GM12878 (cell line): ENCODE data around the gene SBNO2. TPM values are rescaled to one million over a fixed set of nuclear protein-coding genes. Genes with fewer than 3 reads are reported as not detected.

Source experiments
- ATAC-seq: fragments of 200-7000 bp; cut with Tn5 transposase; 3 replicates; pipeline ENCODE4 v1.9.1; 2020; ENCODE audit warnings: mild to moderate bottlenecking, moderate library complexity
- BruUV-seq: library from RNA; stranded (reverse); fragments of 400-500 nt; replicated peaks from 2 replicates; lab custom pipeline; 2021; lab: Mats Ljungman, UMichigan
- CTCF ChIA-PET: fragments of 300-600 bp; sonication (Branson Sonifier 250); formaldehyde crosslinking; extraction: SDS; loops from one replicate; lab custom pipeline; 2021; ENCODE audit warnings: inconsistent platforms; lab: Yijun Ruan, JAX
- POLR2A ChIA-PET: fragments of 350-600 bp; formaldehyde crosslinking; extraction: SDS; loops from one replicate; lab custom pipeline; 2021; ENCODE audit warnings: inconsistent platforms; lab: Charles Lee
- RAD21 ChIA-PET: fragments of 300-600 bp; sonication (Branson Sonifier 250); formaldehyde crosslinking; loops from one replicate; lab custom pipeline; 2023; ENCODE audit warnings: antibody characterized with exemption; ENCODE audit not compliant: unreplicated experiment; lab: Charles Lee
- SMC1A ChIA-PET: fragments of 300-600 bp; sonication (Branson Sonifier 250); formaldehyde crosslinking; loops from one replicate; lab custom pipeline; 2023; ENCODE audit not compliant: unreplicated experiment, uncharacterized antibody; lab: Charles Lee
- DNase-seq: peaks from one replicate; pipeline ENCODE4 v3.0.0-alpha.2; 2011; ENCODE audit warnings: low read depth, low spot score
- FAIRE-seq: peaks from 3 replicates; lab custom pipeline; 2011; peaks lifted over from hg19 to GRCh38; lab: Jason Lieb, UNC
- H2AFZ ChIP-seq: 2 replicates; pipeline ENCODE4 v1.6.0; 2011; ENCODE audit warnings: low read depth, low read length, control low read depth; ENCODE audit not compliant: control insufficient read depth
- H3K27ac ChIP-seq: 2 replicates; pipeline ENCODE4 v1.5.1; 2011; ENCODE audit warnings: control low read depth; ENCODE audit not compliant: control insufficient read depth, insufficient read depth
- H3K27me3 ChIP-seq, 2 experiments: replicated peaks in 1 of 2; 2 replicates each; pipeline versions ENCODE4 v1.6.0 to v1.6.1; 2011; ENCODE audit warnings: low read length in 1 of 2; ENCODE audit not compliant: control insufficient read depth in 2 of 2, insufficient read depth in 2 of 2
- H3K36me3 ChIP-seq, 2 experiments: 2 replicates each; pipeline ENCODE4 v1.5.1; 2011; ENCODE audit warnings: low read length in 1 of 2; ENCODE audit not compliant: control insufficient read depth in 2 of 2, insufficient read depth in 2 of 2
- H3K4me1 ChIP-seq: 2 replicates; pipeline ENCODE4 v1.6.1; 2011; ENCODE audit warnings: mild to moderate bottlenecking, low read length, moderate library complexity, mixed read lengths; ENCODE audit not compliant: control insufficient read depth, insufficient read depth
- H3K4me2 ChIP-seq: 2 replicates; pipeline ENCODE4 v1.6.0; 2011; ENCODE audit warnings: control low read depth; ENCODE audit not compliant: control insufficient read depth, insufficient read depth
- H3K4me3 ChIP-seq: fragments of 200-600 bp; sonication (generic); 2 replicates; pipeline ENCODE4 v1.5.1; 2016
- H3K79me2 ChIP-seq: 2 replicates; pipeline ENCODE4 v1.6.0; 2011; ENCODE audit warnings: low read length; ENCODE audit not compliant: control insufficient read depth, insufficient read depth
- H3K9ac ChIP-seq: 2 replicates; pipeline ENCODE4 v1.8.0; 2011; ENCODE audit warnings: low read length, control low read depth, mixed read lengths; ENCODE audit not compliant: control insufficient read depth, insufficient read depth
- H3K9me3 ChIP-seq: replicated peaks from 3 replicates; pipeline ENCODE4 v1.5.1; 2011; ENCODE audit warnings: mild to moderate bottlenecking, low read length; ENCODE audit not compliant: control insufficient read depth, insufficient read depth
- H4K20me1 ChIP-seq: 2 replicates; pipeline ENCODE4 v1.6.0; 2011; ENCODE audit not compliant: control insufficient read depth, insufficient read depth
- BACH1 ChIP-seq: fragments of 450-650 bp; IDR thresholded peaks from 2 replicates; pipeline ENCODE4 v1.6.1; 2017; ENCODE audit warnings: mild to moderate bottlenecking, borderline replicate concordance
- CHD1 ChIP-seq: IDR thresholded peaks from 2 replicates; pipeline ENCODE4 v1.6.1; 2012; ENCODE audit warnings: low read depth, low read length, improper control_type of control experiment
- CHD4 ChIP-seq: fragments of 200-600 bp; sonication (generic); IDR thresholded peaks from 2 replicates; pipeline ENCODE4 v1.6.1; 2016; ENCODE audit warnings: mild to moderate bottlenecking
- GATAD2B ChIP-seq: fragments of 450-650 bp; conservative IDR thresholded peaks from 2 replicates; pipeline ENCODE4 v1.6.1; 2017; ENCODE audit warnings: low read depth, mild to moderate bottlenecking, moderate library complexity
- NR2C1 ChIP-seq: fragments of 450-650 bp; IDR thresholded peaks from 2 replicates; pipeline ENCODE4 v1.6.1; 2017; ENCODE audit warnings: antibody characterized with exemption, mild to moderate bottlenecking, moderate library complexity
- PML ChIP-seq: IDR thresholded peaks from 2 replicates; pipeline ENCODE4 v1.6.1; 2012; ENCODE audit warnings: low read length, inconsistent platforms
- RAD51 ChIP-seq: fragments of 450-650 bp; IDR thresholded peaks from 2 replicates; pipeline ENCODE4 v1.6.1; 2016; ENCODE audit warnings: moderate library complexity, mild to moderate bottlenecking, inconsistent platforms
- SMC3 ChIP-seq: IDR thresholded peaks from 2 replicates; pipeline ENCODE4 v1.6.1; 2011; ENCODE audit warnings: low read length, improper control_type of control experiment, borderline replicate concordance
- WGBS: methylation state at CpG from one replicate; pipeline ENCODE4 v1.1.6; 2016; ENCODE audit warnings: low lambda C conversion rate; ENCODE audit not compliant: insufficient replicate concordance, insufficient coverage; ENCODE audit errors: missing lambda C conversion rate; 5-methylcytosine and 5-hydroxymethylcytosine counted together
- in situ Hi-C: fragments of 300-500 bp; cut with MboI; formaldehyde crosslinking; loops from 9 replicates; pipeline ENCODE4 v1.14.3; 2018; ENCODE audit warnings: mixed read lengths
- intact Hi-C: fragments of 100-400 bp; cut with micrococcal nuclease; formaldehyde crosslinking; loops from one replicate; pipeline ENCODE4 v1.14.2; 2022; ENCODE audit not compliant: unreplicated experiment
- polyA plus RNA-seq, 11 experiments: library from polyadenylated mRNA; depleted of rRNA in 4 of 11; unstranded in 6 of 11; stranded (reverse) in 5 of 11; fragments of >200 nt; fragmentation: Nextera tagmentation in 4 of 11; fragmentation: Illumina TruSeq in 1 of 11; extraction: Ambion mirVana in 4 of 11; extraction: Trizol in 1 of 11; gene quantifications; 1 replicate in 1 of 11; 2 replicates in 10 of 11; pipeline versions ENCODE4 v1.2.1 to v1.2.3, GENCODE V29; 2011 to 2016; ENCODE audit warnings: inconsistent platforms in 2 of 11, missing spikeins in 2 of 11, low read depth in 1 of 11
- total RNA-seq, 4 experiments: library from RNA; depleted of rRNA in 3 of 4; stranded (reverse); fragments of >200 nt in 3 of 4; fragmentation: Illumina TruSeq in 1 of 4; extraction: Trizol in 1 of 4; gene quantifications; 2 replicates each; pipeline versions ENCODE4 v1.2.1 to v1.2.3, GENCODE V29; 2013 to 2021
- TF ChIP-seq, protein P1 (sequence below): IDR thresholded peaks from 2 replicates; pipeline ENCODE4 v1.6.1; 2012; ENCODE audit warnings: improper control_type of control experiment, low read depth, low read length; ENCODE audit not compliant: insufficient replicate concordance
- TF ChIP-seq, protein P2 (sequence below), 3 experiments: IDR thresholded peaks in 2 of 3; conservative IDR thresholded peaks in 1 of 3; 2 replicates each; pipeline ENCODE4 v1.5.1; 2011; ENCODE audit warnings: low read depth in 3 of 3, low read length in 3 of 3, mild to moderate bottlenecking in 3 of 3, control low read depth in 2 of 3, moderate library complexity in 2 of 3, inconsistent platforms in 1 of 3, mixed read lengths in 1 of 3; ENCODE audit not compliant: control insufficient read depth in 2 of 3, insufficient read depth in 1 of 3; ENCODE audit errors: extremely low read depth in 1 of 3
- TF ChIP-seq, protein P3 (sequence below): fragments of 450-650 bp; IDR thresholded peaks from 2 replicates; pipeline ENCODE4 v1.6.1; 2017; ENCODE audit warnings: mild to moderate bottlenecking, moderate library complexity

The SBNO2 gene
- total and polyA plus RNA-seq, 10 of the 15 experiments (the other 5 are each of a cell fraction or from before 2014, with no cell fraction given) = 0.08 to 44.6 (median 5.4) TPM

DNA sequence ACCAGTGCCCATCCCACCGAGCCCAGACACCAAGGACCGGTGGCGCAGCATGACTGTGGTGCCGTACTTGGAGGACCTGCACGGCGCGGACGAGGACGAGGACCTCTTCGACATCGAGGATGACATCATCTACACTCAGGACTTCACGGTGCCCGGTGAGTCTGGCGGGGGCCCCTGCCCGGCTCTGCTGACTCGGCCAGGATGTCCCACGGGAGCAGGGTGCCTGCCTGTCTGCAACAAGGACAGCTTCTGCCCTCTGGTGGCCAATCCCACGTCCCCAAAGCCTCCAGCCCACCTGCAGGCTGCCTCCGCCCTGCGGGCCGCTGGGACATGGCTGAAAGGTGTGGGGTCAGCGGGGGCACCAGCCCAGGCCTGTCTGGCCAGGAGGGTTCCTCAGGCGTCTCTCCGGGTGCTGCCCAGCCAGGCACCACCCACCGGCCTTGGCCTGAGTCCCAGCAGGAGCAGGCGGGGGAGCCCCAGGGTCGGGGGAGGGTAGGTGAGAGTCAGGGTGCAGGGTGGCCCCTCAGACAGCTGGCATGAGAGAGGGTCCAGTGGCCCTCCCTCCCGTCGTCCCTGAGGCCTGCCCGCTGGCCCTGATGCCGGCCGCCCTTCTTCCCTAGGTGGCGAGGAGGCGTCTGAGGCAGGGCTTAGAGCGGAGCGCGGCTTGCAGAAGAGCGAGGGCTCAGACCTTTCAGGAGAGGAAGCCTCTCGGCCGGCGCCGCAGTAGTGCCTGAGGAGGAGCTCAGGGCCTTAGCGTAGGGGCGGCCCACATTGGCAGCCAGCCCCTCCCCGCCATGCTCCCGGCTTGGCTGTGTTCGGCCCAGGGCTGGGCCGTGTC is 49.2 kb upstream of the SBNO2 start:
- ChIA-PET POLR2A (interaction anchor here (0.6 kb wide), 1 partner anchor 46 kb away, joined by 3 read pairs; the partner anchor contains the start of gene CIRBP), SMC1A (interaction anchor here (1.5 kb wide), 1 partner anchor 12 kb away, joined by 3 read pairs; no protein-coding TSS in a partner anchor), CTCF (interaction anchor here (0.6 to 1.8 kb wide), 5 partner anchors 18 to 204 kb away, joined by 3 to 7 read pairs (median 4); partner anchors contain the start of gene ATP5F1D), RAD21 (interaction anchor here (0.7 to 1.0 kb wide), 2 partner anchors 17 to 110 kb away, joined by 3 read pairs; no protein-coding TSS in a partner anchor)
- in situ Hi-C loops = no loop called here
- no peaks in the 10 kb centered on the region for H3K4me1 ChIP-seq
- no peak overlapping the region for H2AFZ ChIP-seq
- no TSS peak for BruUV-seq
- ATAC-seq (peak; percentile 82), FAIRE-seq (no peak), DNase-seq (no peak)
- H3K4me3 ChIP-seq = no peak overlapping the region
- intact Hi-C loops = no loop called here
- H3K4me2 ChIP-seq = no peak overlapping the region
- H3K36me3 ChIP-seq = peaks cover 3 to 24% of the 10 kb centered on the region in 2 experiments; a peak in 3 of 4 replicates
- 74% methylated on average over 41 of the region's 48 CpGs for WGBS
- H3K79me2 ChIP-seq = no peaks in the 10 kb centered on the region
- no peak overlapping the region for H3K9ac ChIP-seq
- no peak overlapping the region for H3K27ac ChIP-seq
- H3K9me3 ChIP-seq = no peaks in the 10 kb centered on the region
- no peaks in the 10 kb centered on the region for H3K27me3 ChIP-seq
- no peaks in the 10 kb centered on the region for H4K20me1 ChIP-seq
- TF ChIP-seq, protein P1, sequence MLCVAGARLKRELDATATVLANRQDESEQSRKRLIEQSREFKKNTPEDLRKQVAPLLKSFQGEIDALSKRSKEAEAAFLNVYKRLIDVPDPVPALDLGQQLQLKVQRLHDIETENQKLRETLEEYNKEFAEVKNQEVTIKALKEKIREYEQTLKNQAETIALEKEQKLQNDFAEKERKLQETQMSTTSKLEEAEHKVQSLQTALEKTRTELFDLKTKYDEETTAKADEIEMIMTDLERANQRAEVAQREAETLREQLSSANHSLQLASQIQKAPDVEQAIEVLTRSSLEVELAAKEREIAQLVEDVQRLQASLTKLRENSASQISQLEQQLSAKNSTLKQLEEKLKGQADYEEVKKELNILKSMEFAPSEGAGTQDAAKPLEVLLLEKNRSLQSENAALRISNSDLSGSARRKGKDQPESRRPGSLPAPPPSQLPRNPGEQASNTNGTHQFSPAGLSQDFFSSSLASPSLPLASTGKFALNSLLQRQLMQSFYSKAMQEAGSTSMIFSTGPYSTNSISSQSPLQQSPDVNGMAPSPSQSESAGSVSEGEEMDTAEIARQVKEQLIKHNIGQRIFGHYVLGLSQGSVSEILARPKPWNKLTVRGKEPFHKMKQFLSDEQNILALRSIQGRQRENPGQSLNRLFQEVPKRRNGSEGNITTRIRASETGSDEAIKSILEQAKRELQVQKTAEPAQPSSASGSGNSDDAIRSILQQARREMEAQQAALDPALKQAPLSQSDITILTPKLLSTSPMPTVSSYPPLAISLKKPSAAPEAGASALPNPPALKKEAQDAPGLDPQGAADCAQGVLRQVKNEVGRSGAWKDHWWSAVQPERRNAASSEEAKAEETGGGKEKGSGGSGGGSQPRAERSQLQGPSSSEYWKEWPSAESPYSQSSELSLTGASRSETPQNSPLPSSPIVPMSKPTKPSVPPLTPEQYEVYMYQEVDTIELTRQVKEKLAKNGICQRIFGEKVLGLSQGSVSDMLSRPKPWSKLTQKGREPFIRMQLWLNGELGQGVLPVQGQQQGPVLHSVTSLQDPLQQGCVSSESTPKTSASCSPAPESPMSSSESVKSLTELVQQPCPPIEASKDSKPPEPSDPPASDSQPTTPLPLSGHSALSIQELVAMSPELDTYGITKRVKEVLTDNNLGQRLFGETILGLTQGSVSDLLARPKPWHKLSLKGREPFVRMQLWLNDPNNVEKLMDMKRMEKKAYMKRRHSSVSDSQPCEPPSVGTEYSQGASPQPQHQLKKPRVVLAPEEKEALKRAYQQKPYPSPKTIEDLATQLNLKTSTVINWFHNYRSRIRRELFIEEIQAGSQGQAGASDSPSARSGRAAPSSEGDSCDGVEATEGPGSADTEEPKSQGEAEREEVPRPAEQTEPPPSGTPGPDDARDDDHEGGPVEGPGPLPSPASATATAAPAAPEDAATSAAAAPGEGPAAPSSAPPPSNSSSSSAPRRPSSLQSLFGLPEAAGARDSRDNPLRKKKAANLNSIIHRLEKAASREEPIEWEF = no peak
- TF ChIP-seq NR2C1 (no peak), PML (no peak), CHD1 (no peak), CHD4 (no peak), BACH1 (no peak), SMC3 (no peak), GATAD2B (no peak), RAD51 (no peak)
- TF ChIP-seq, protein P2, sequence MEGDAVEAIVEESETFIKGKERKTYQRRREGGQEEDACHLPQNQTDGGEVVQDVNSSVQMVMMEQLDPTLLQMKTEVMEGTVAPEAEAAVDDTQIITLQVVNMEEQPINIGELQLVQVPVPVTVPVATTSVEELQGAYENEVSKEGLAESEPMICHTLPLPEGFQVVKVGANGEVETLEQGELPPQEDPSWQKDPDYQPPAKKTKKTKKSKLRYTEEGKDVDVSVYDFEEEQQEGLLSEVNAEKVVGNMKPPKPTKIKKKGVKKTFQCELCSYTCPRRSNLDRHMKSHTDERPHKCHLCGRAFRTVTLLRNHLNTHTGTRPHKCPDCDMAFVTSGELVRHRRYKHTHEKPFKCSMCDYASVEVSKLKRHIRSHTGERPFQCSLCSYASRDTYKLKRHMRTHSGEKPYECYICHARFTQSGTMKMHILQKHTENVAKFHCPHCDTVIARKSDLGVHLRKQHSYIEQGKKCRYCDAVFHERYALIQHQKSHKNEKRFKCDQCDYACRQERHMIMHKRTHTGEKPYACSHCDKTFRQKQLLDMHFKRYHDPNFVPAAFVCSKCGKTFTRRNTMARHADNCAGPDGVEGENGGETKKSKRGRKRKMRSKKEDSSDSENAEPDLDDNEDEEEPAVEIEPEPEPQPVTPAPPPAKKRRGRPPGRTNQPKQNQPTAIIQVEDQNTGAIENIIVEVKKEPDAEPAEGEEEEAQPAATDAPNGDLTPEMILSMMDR (IDR thresholded peaks at IDR 0.05 in 2 of 3, conservative IDR thresholded peaks at IDR 0.05 in 1 of 3; ENCODE audit: control insufficient read depth in 2 of 3, extremely low read depth in 1 of 3, insufficient read depth in 1 of 3, low read depth in 3 of 3, low read length in 3 of 3) = peak; percentile 53 to 69 (median 57)
- TF ChIP-seq, protein P3, sequence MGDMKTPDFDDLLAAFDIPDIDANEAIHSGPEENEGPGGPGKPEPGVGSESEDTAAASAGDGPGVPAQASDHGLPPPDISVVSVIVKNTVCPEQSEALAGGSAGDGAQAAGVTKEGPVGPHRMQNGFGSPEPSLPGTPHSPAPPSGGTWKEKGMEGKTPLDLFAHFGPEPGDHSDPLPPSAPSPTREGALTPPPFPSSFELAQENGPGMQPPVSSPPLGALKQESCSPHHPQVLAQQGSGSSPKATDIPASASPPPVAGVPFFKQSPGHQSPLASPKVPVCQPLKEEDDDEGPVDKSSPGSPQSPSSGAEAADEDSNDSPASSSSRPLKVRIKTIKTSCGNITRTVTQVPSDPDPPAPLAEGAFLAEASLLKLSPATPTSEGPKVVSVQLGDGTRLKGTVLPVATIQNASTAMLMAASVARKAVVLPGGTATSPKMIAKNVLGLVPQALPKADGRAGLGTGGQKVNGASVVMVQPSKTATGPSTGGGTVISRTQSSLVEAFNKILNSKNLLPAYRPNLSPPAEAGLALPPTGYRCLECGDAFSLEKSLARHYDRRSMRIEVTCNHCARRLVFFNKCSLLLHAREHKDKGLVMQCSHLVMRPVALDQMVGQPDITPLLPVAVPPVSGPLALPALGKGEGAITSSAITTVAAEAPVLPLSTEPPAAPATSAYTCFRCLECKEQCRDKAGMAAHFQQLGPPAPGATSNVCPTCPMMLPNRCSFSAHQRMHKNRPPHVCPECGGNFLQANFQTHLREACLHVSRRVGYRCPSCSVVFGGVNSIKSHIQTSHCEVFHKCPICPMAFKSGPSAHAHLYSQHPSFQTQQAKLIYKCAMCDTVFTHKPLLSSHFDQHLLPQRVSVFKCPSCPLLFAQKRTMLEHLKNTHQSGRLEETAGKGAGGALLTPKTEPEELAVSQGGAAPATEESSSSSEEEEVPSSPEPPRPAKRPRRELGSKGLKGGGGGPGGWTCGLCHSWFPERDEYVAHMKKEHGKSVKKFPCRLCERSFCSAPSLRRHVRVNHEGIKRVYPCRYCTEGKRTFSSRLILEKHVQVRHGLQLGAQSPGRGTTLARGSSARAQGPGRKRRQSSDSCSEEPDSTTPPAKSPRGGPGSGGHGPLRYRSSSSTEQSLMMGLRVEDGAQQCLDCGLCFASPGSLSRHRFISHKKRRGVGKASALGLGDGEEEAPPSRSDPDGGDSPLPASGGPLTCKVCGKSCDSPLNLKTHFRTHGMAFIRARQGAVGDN = no peak
